HepG2 (cell line): ENCODE data around the gene EEPD1. TPM values are rescaled to one million over a fixed set of nuclear protein-coding genes. Genes with fewer than 3 reads are reported as not detected.
"Not testable (repeated sequence)": the region's sequence is repeated elsewhere in the genome, so short reads cannot be mapped to it uniquely, and the experiment has no call there.

Source experiments
- ATAC-seq: fragments of 200-7000 bp; cut with Tn5 transposase; 3 replicates; pipeline ENCODE4 v1.9.1; 2020; ENCODE audit warnings: mild to moderate bottlenecking, moderate library complexity
- BruUV-seq: library from RNA; stranded (reverse); fragments of 400-500 nt; replicated peaks from 2 replicates; lab custom pipeline; 2021; lab: Mats Ljungman, UMichigan
- CTCF ChIA-PET: fragments of 300-600 bp; formaldehyde crosslinking; extraction: SDS; loops from one replicate; lab custom pipeline; 2021; ENCODE audit warnings: low total read pairs, inconsistent platforms, low intra/inter-chr PET ratio; lab: Yijun Ruan, JAX
- POLR2A ChIA-PET: fragments of 350-600 bp; sonication (Branson Sonifier 250); formaldehyde crosslinking; loops from one replicate; lab custom pipeline; 2020; ENCODE audit warnings: antibody characterized with exemption, inconsistent platforms; lab: Yijun Ruan, JAX
- DNase-seq: peaks from one replicate; pipeline ENCODE4 v3.0.0-alpha.2; 2015; ENCODE audit warnings: low spot score
- FAIRE-seq: peaks from 3 replicates; lab custom pipeline; 2011; peaks lifted over from hg19 to GRCh38; lab: Jason Lieb, UNC
- H2AFZ ChIP-seq: one replicate; pipeline ENCODE4 v1.6.1; 2011; ENCODE audit warnings: low read length, inconsistent platforms
- H3K27ac ChIP-seq: fragments of 300-600 bp; 3 replicates; pipeline ENCODE4 v1.8.0; 2011; ENCODE audit warnings: mixed run types, mild to moderate bottlenecking, mixed read lengths, low read length, inconsistent platforms; ENCODE audit not compliant: insufficient read depth; ENCODE audit errors: extremely low read length
- H3K27me3 ChIP-seq, 2 experiments: fragments of 200-600 bp in 1 of 2; 2 replicates in 1 of 2; 3 replicates in 1 of 2; pipeline versions ENCODE4 v1.6.0 to v1.8.0; 2011; ENCODE audit warnings: low read length in 2 of 2, mild to moderate bottlenecking in 2 of 2, moderate library complexity in 2 of 2, inconsistent platforms in 1 of 2; ENCODE audit not compliant: insufficient read depth in 2 of 2, control insufficient read depth in 1 of 2
- H3K36me3 ChIP-seq, 2 experiments: fragments of 200-600 bp in 1 of 2; replicated peaks in 1 of 2; 2 replicates in 1 of 2; 3 replicates in 1 of 2; pipeline versions ENCODE4 v1.5.1 to v1.8.0; 2011; ENCODE audit warnings: low read length in 2 of 2, inconsistent platforms in 1 of 2; ENCODE audit not compliant: insufficient read depth in 2 of 2, control insufficient read depth in 1 of 2
- H3K4me1 ChIP-seq: 2 replicates; pipeline ENCODE4 v1.5.1; 2012; ENCODE audit warnings: low read length, inconsistent platforms; ENCODE audit not compliant: insufficient read depth
- H3K4me2 ChIP-seq: 2 replicates; pipeline ENCODE4 v1.6.0; 2011; ENCODE audit warnings: low read depth, low read length, inconsistent platforms
- H3K4me3 ChIP-seq, 3 experiments: fragments of 200-600 bp in 1 of 3; sonication (generic), shearing (Covaris generic) in 1 of 3; replicated peaks in 1 of 3; 2 replicates each; pipeline ENCODE4 v1.5.1; 2011 to 2016; ENCODE audit warnings: low read length in 3 of 3, inconsistent platforms in 2 of 3, low read depth in 2 of 3, mild to moderate bottlenecking in 2 of 3, control low read depth in 1 of 3, mixed read lengths in 1 of 3; ENCODE audit not compliant: insufficient read depth in 1 of 3
- H3K79me2 ChIP-seq: one replicate; pipeline ENCODE4 v1.6.1; 2011; ENCODE audit warnings: low read length, inconsistent platforms; ENCODE audit not compliant: insufficient read depth
- H3K9ac ChIP-seq: 2 replicates; pipeline ENCODE4 v1.6.0; 2011; ENCODE audit warnings: mild to moderate bottlenecking, low read depth, low read length, inconsistent platforms; ENCODE audit not compliant: insufficient read depth
- H3K9me3 ChIP-seq: 2 replicates; pipeline ENCODE4 v1.5.1; 2012; ENCODE audit warnings: mild to moderate bottlenecking, low read length
- H4K20me1 ChIP-seq: 2 replicates; pipeline ENCODE4 v1.6.0; 2011; ENCODE audit warnings: inconsistent platforms, mild to moderate bottlenecking, low read length, moderate library complexity; ENCODE audit not compliant: insufficient read depth
- FOXJ3 ChIP-seq: sonication (generic); formaldehyde crosslinking; IDR thresholded peaks from 2 replicates; pipeline ENCODE4 v1.4.0; 2020; ENCODE audit warnings: missing genetic modification reagents, mild to moderate bottlenecking, borderline replicate concordance
- WGBS: methylation state at CpG from one replicate; pipeline ENCODE4 v1.1.6; 2017; ENCODE audit warnings: low lambda C conversion rate; 5-methylcytosine and 5-hydroxymethylcytosine counted together
- in situ Hi-C: cut with HindIII; loops from 2 replicates; pipeline ENCODE4 v1.10.0; 2017; ENCODE audit warnings: low pct_unique_long_range_greater_than_20kb; ENCODE audit not compliant: extremely low pct_ligation_motif_present
- intact Hi-C: fragments of 100-400 bp; cut with micrococcal nuclease; formaldehyde crosslinking; loops from one replicate; pipeline ENCODE4 v1.10.0; 2022; ENCODE audit not compliant: unreplicated experiment
- polyA plus RNA-seq, 8 experiments: library from polyadenylated mRNA; depleted of rRNA in 3 of 8; stranded (reverse) in 7 of 8; unstranded in 1 of 8; fragments of >200 nt; fragmentation: Illumina TruSeq in 4 of 8; extraction: Trizol in 4 of 8; gene quantifications; 2 replicates each; pipeline versions ENCODE4 v1.2.1 to v1.2.3, GENCODE V29; 2011 to 2016; ENCODE audit warnings: low read depth in 4 of 8, missing spikeins in 1 of 8, mixed read lengths in 1 of 8; ENCODE audit not compliant: insufficient read depth in 1 of 8
- total RNA-seq, 5 experiments: library from RNA; depleted of rRNA; stranded (reverse); fragments of >200 nt; fragmentation: Illumina TruSeq; extraction: Trizol; gene quantifications; 2 replicates each; pipeline ENCODE4 v1.2.3, GENCODE V29; 2016; ENCODE audit warnings: low read depth in 1 of 5
- TF ChIP-seq, protein P1 (sequence below): sonication (generic); formaldehyde crosslinking; IDR thresholded peaks from 2 replicates; pipeline ENCODE4 v1.4.0; 2020; ENCODE audit warnings: missing genetic modification reagents

Gene EEPD1
- total and polyA plus RNA-seq, 2 of the 13 experiments (the other 11 are each of a cell fraction or from before 2014, with no cell fraction given) = 10.1 to 16.4 TPM

DNA sequence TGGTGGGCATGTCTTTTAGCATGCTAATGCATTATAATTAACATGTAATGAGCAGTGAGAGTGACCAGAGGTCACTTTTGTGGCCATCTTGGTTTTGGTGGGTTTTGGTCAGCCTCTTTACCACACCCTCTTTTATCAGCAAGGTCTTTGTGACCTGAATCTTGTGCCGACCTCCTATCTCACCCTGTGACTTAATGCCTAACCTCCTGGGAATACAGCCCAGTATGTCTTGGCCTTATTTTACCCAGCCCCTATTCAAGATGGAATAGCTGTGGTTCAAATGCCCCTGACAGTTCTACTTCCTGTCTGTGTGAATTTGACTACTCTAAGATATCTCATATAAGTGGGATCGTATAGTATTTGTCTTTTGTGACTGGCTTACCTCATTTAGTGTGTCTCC lies 85.1 kb downstream of the EEPD1 start (continued):
- TF ChIP-seq, protein P1, sequence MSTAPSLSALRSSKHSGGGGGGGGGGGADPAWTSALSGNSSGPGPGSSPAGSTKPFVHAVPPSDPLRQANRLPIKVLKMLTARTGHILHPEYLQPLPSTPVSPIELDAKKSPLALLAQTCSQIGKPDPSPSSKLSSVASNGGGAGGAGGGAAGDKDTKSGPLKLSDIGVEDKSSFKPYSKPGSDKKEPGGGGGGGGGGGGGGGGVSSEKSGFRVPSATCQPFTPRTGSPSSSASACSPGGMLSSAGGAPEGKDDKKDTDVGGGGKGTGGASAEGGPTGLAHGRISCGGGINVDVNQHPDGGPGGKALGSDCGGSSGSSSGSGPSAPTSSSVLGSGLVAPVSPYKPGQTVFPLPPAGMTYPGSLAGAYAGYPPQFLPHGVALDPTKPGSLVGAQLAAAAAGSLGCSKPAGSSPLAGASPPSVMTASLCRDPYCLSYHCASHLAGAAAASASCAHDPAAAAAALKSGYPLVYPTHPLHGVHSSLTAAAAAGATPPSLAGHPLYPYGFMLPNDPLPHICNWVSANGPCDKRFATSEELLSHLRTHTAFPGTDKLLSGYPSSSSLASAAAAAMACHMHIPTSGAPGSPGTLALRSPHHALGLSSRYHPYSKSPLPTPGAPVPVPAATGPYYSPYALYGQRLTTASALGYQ = no peak
- TF ChIP-seq FOXJ3 = no peak
- TF ChIP-seq, all 625 proteins: peak for 0

- H3K9ac ChIP-seq, H3K79me2 ChIP-seq, DNase-seq, H3K4me1 ChIP-seq, FAIRE-seq, intact Hi-C loops, H3K9me3 ChIP-seq, H2AFZ ChIP-seq, in situ Hi-C loops, H3K4me2 ChIP-seq, BruUV-seq, POLR2A ChIA-PET, H3K4me3 ChIP-seq, ATAC-seq, CTCF ChIA-PET, H3K27me3 ChIP-seq, H4K20me1 ChIP-seq, H3K27ac ChIP-seq: not testable (repeated sequence)
- H3K36me3 ChIP-seq = peaks cover 10 to 23% of the 10 kb centered on the region in 2 experiments; a peak in 3 of 5 replicates
- 91% methylated on average over 3 of the region's 3 CpGs for WGBS
These were observed 90.3 kb downstream of the EEPD1 start for GRCh38 chr7:36243356-36243755.

DNA sequence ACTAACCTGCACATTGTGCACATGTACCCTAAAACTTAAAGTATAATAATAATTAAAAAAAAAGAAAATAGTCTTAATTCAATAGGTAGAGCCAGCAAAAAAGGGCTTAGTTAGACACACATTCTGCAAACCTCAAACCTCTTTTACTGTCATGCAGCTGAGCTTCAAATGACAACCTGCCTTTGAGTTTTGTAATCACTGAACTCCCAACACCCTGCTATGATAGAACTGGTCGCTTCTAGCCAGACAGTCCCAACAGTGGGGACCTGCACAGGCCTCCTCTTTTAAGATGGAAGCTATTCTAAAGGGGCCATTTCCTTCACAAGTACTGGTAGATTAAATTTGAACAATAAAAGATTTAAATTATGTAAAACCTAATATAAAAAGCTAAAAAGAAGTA lies 90.9 kb downstream of the EEPD1 start:
- ATAC-seq, in situ Hi-C loops, CTCF ChIA-PET, POLR2A ChIA-PET, DNase-seq, H3K4me1 ChIP-seq, H3K4me3 ChIP-seq, FAIRE-seq, H2AFZ ChIP-seq, H3K27me3 ChIP-seq, H3K9ac ChIP-seq, H3K9me3 ChIP-seq, BruUV-seq, H3K4me2 ChIP-seq, H4K20me1 ChIP-seq, H3K27ac ChIP-seq, H3K79me2 ChIP-seq, intact Hi-C loops: not testable (repeated sequence)
- H3K36me3 ChIP-seq = peaks cover 8 to 23% of the 10 kb centered on the region in 2 experiments; a peak in 3 of 5 replicates
- 100% methylated on average over 1 of the region's 1 CpG for WGBS
